ENCODE measurements around the gene LDB2.

GRCh38 chr4:16643893-16644292, 254.6 kb downstream of the LDB2 start:
- no peak for TF ChIP-seq CTCF (IDR thresholded peaks at IDR 0.05)
- TF ChIP-seq EZH2 (IDR thresholded peaks at IDR 0.05; ENCODE audit: borderline replicate concordance, insufficient read depth, low read depth, low read length, poor library complexity, severe bottlenecking): no peak
